ENCODE data around the gene RASGRF1.

DNA sequence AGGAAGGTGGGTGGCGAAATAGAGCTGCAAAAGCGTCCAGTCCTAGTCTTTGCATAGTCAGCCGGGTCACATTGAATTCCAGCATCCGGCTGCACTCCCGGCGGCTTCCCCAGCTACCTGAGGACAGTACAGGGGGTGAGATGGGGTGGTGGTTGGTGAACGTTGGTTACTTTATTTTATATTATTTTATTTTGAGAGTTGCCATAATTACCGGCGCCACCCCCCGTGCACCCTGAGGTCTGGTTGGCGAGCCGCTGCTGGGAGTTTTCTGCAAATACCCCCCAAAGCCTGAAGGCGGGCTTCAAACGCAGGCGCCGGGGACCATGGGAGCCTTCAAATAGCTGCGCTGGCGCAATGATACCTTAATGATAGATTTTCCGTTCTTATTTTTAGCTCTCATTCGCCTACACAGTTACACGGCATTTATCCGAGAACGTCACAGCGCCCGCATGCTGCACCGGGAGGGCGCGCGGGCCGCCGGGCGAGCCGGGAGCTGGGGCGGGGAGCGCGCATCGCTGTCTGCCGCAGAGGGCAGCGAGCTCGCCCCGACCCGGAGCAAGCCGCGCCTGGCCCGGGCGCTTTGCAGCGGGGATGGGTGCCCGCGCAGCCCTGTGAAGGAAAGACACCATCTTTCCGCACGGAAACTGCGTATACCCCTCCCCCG, 756 bp upstream of the RASGRF1 start:
- TF ChIP-seq, protein P1, sequence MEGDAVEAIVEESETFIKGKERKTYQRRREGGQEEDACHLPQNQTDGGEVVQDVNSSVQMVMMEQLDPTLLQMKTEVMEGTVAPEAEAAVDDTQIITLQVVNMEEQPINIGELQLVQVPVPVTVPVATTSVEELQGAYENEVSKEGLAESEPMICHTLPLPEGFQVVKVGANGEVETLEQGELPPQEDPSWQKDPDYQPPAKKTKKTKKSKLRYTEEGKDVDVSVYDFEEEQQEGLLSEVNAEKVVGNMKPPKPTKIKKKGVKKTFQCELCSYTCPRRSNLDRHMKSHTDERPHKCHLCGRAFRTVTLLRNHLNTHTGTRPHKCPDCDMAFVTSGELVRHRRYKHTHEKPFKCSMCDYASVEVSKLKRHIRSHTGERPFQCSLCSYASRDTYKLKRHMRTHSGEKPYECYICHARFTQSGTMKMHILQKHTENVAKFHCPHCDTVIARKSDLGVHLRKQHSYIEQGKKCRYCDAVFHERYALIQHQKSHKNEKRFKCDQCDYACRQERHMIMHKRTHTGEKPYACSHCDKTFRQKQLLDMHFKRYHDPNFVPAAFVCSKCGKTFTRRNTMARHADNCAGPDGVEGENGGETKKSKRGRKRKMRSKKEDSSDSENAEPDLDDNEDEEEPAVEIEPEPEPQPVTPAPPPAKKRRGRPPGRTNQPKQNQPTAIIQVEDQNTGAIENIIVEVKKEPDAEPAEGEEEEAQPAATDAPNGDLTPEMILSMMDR (IDR thresholded peaks at IDR 0.05), result no peak
- TF ChIP-seq POLR2A (IDR thresholded peaks at IDR 0.05), result no peak
